ENCODE data around the gene CDK14. TPM values are rescaled to one million over a fixed set of nuclear protein-coding genes. Genes with fewer than 3 reads are reported as not detected.

Gene CDK14
- 1.4 TPM for polyA plus RNA-seq (2012; ENCODE audit: insufficient read depth, insufficient read length, low read depth)

- H3K27me3 ChIP-seq, result peaks cover 31% of the 10 kb centered on the region
- H3K4me1 ChIP-seq, result no peaks in the 10 kb centered on the region
- H3K9me3 ChIP-seq, result no peaks in the 10 kb centered on the region
- peak; percentile 77 for DNase-seq
- peak; percentile 33 for TF ChIP-seq CTCF (IDR thresholded peaks at IDR 0.05; ENCODE audit: low read depth, low read length)
- peak within 1 kb of the TSS; percentile 39 for H3K4me3 ChIP-seq (ENCODE audit: low read depth, low read length)
- no peaks in the 10 kb centered on the region for H3K36me3 ChIP-seq
Observed at GRCh38 chr7:90595801-90596670, at the start of gene CDK14. CDK14 (plus strand) TSS chr7:90596321; CDS start chr7:90596628, 307 bp downstream.

GRCh38 chr7:90551036-90551435 is 45.1 kb upstream of the CDK14 start:
- DNase-seq, result no peak
- Histone ChIP-seq H3K4me3 (ENCODE audit: low read depth, low read length) (no peak overlapping the region), H3K9me3 (no peaks in the 10 kb centered on the region), H3K4me1 (no peaks in the 10 kb centered on the region), H3K27me3 (no peaks in the 10 kb centered on the region), H3K36me3 (no peaks in the 10 kb centered on the region)
- TF ChIP-seq CTCF (IDR thresholded peaks at IDR 0.05; ENCODE audit: low read depth, low read length), result no peak

- Histone ChIP-seq H3K27me3 (no peaks in the 10 kb centered on the region), H3K4me3 (ENCODE audit: low read depth, low read length) (no peak overlapping the region), H3K36me3 (no peaks in the 10 kb centered on the region), H3K9me3 (no peaks in the 10 kb centered on the region), H3K4me1 (no peaks in the 10 kb centered on the region)
- no peak for DNase-seq
- TF ChIP-seq CTCF (IDR thresholded peaks at IDR 0.05; ENCODE audit: low read depth, low read length), result no peak
Observed at GRCh38 chr7:90552521-90552920, 43.6 kb upstream of the CDK14 start.

- TF ChIP-seq CTCF (IDR thresholded peaks at IDR 0.05; ENCODE audit: low read depth, low read length), result no peak
- Histone ChIP-seq H3K36me3 (no peaks in the 10 kb centered on the region), H3K9me3 (no peaks in the 10 kb centered on the region), H3K4me3 (ENCODE audit: low read depth, low read length) (no peak overlapping the region), H3K4me1 (no peaks in the 10 kb centered on the region), H3K27me3 (no peaks in the 10 kb centered on the region)
- no peak for DNase-seq
Observed at GRCh38 chr7:90560730-90561129, 35.4 kb upstream of the CDK14 start.

GRCh38 chr7:90563286-90563685 is 32.8 kb upstream of the CDK14 start:
- no peak overlapping the region for H3K4me3 ChIP-seq (ENCODE audit: low read depth, low read length)
- no peak for DNase-seq
- no peaks in the 10 kb centered on the region for H3K36me3 ChIP-seq
- no peaks in the 10 kb centered on the region for H3K9me3 ChIP-seq
- H3K4me1 ChIP-seq, result no peaks in the 10 kb centered on the region
- H3K27me3 ChIP-seq, result no peaks in the 10 kb centered on the region
- TF ChIP-seq CTCF (IDR thresholded peaks at IDR 0.05; ENCODE audit: low read depth, low read length), result no peak

GRCh38 chr7:90564455-90564854 is 31.7 kb upstream of the CDK14 start:
- no peaks in the 10 kb centered on the region for H3K27me3 ChIP-seq
- H3K4me3 ChIP-seq (ENCODE audit: low read depth, low read length), result no peak overlapping the region
- no peaks in the 10 kb centered on the region for H3K4me1 ChIP-seq
- no peak for TF ChIP-seq CTCF (IDR thresholded peaks at IDR 0.05; ENCODE audit: low read depth, low read length)
- no peaks in the 10 kb centered on the region for H3K9me3 ChIP-seq
- DNase-seq, result no peak
- no peaks in the 10 kb centered on the region for H3K36me3 ChIP-seq

Data from BE2C (cell line).